ENCODE measurements around the gene RYR1.

- no peak for TF ChIP-seq POLR2A (IDR thresholded peaks at IDR 0.05)
- TF ChIP-seq CTCF (IDR thresholded peaks at IDR 0.05) = no peak
- no peak for TF ChIP-seq POLR2AphosphoS5 (IDR thresholded peaks at IDR 0.05)
- TF ChIP-seq EP300 (IDR thresholded peaks at IDR 0.05; ENCODE audit: low read depth) = no peak
Measured at GRCh38 chr19:38519168-38519567, 85.7 kb downstream of the RYR1 start.

Data from transverse colon (tissue), 4 donors.